ENCODE results near the gene ACKR4.

DNA sequence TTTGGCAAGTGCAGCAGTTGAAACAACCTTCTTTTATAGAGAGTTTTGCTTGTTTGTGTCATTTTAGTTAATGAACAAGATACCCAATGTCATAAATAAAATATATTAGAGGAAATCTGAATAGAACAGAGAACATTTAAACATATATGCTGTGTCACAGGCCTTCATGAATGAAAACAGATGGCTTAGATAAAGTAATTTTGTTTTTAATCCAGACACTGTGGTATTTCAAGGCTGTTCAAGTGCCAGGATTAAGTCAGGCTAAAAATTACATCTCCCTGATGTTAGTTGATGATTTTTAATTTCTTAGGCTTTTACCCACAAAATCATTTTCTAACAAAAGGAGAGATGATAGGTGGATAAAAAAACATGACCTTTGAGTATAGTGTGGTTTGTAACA lies 4.9 kb upstream of the ACKR4 start:
- TF ChIP-seq, protein P1, sequence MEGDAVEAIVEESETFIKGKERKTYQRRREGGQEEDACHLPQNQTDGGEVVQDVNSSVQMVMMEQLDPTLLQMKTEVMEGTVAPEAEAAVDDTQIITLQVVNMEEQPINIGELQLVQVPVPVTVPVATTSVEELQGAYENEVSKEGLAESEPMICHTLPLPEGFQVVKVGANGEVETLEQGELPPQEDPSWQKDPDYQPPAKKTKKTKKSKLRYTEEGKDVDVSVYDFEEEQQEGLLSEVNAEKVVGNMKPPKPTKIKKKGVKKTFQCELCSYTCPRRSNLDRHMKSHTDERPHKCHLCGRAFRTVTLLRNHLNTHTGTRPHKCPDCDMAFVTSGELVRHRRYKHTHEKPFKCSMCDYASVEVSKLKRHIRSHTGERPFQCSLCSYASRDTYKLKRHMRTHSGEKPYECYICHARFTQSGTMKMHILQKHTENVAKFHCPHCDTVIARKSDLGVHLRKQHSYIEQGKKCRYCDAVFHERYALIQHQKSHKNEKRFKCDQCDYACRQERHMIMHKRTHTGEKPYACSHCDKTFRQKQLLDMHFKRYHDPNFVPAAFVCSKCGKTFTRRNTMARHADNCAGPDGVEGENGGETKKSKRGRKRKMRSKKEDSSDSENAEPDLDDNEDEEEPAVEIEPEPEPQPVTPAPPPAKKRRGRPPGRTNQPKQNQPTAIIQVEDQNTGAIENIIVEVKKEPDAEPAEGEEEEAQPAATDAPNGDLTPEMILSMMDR (IDR thresholded peaks at IDR 0.05; ENCODE audit: low read depth, low read length, poor library complexity, severe bottlenecking): no peak
- TF ChIP-seq EZH2phosphoT487 (IDR thresholded peaks at IDR 0.05; ENCODE audit: borderline replicate concordance, low read length): no peak
